Activated T-cell treated with anti-CD3 and anti-CD28 coated beads, Interleukin-2, amount 50 U/mL, for 1 hour (primary cell): ENCODE data around the gene KLRC3.
"Not testable (repeated sequence)": the region's sequence is repeated elsewhere in the genome, so short reads cannot be mapped to it uniquely, and the experiment has no call there.

Experiments
- DNase-seq: peaks from one replicate; pipeline ENCODE4 v3.0.0-alpha.2; 2020

Gene KLRC3

GRCh38 chr12:10420334-10420733 lies at the start of gene KLRC3:
Gene KLRC3, minus strand, starts transcription at chr12:10420595. Its CDS starts 45 bp downstream, at chr12:10420550.
- DNase-seq: not testable (repeated sequence)

- no peak for DNase-seq
These were observed 49.3 kb upstream of the KLRC3 start for GRCh38 chr12:10469701-10470100.

- DNase-seq: no peak
These were observed 45.9 kb upstream of the KLRC3 start for GRCh38 chr12:10466311-10466710.

- no peak for DNase-seq
These were observed 37.4 kb upstream of the KLRC3 start for GRCh38 chr12:10457760-10458159.

GRCh38 chr12:10456856-10457255 lies 36.5 kb upstream of the KLRC3 start:
- DNase-seq: no peak

- DNase-seq: no peak
These were observed 35.4 kb upstream of the KLRC3 start for GRCh38 chr12:10455766-10456165.

GRCh38 chr12:10454531-10454930 lies 34.1 kb upstream of the KLRC3 start:
- DNase-seq: no peak

GRCh38 chr12:10453156-10453555 lies 32.8 kb upstream of the KLRC3 start, which contains the start of gene KLRC1:
Gene KLRC1, minus strand, starts transcription at chr12:10453377. Its CDS starts 2,221 bp downstream, at chr12:10451156.
- DNase-seq: no peak

GRCh38 chr12:10448236-10448635 lies 27.8 kb upstream of the KLRC3 start:
- no peak for DNase-seq

- not testable (repeated sequence) for DNase-seq
These were observed 25.7 kb upstream of the KLRC3 start for GRCh38 chr12:10446052-10446451.

- not testable (repeated sequence) for DNase-seq
These were observed 20.7 kb upstream of the KLRC3 start for GRCh38 chr12:10441144-10441543.

- DNase-seq: not testable (repeated sequence)
These were observed 19.3 kb upstream of the KLRC3 start for GRCh38 chr12:10439608-10440274.

- DNase-seq: not testable (repeated sequence)
These were observed 17.2 kb upstream of the KLRC3 start for GRCh38 chr12:10437601-10438000.

GRCh38 chr12:10435816-10436215 lies 15.4 kb upstream of the KLRC3 start, which contains the start of gene KLRC2:
Gene KLRC2, minus strand, starts transcription at chr12:10436010. Its CDS starts 24 bp downstream, at chr12:10435986.
- DNase-seq: not testable (repeated sequence)

- DNase-seq: not testable (repeated sequence)
These were observed 10.2 kb upstream of the KLRC3 start for GRCh38 chr12:10430623-10431022.

- not testable (repeated sequence) for DNase-seq
These were observed 5.5 kb upstream of the KLRC3 start for GRCh38 chr12:10425938-10426337.

GRCh38 chr12:10424260-10424899 lies 4.0 kb upstream of the KLRC3 start:
- not testable (repeated sequence) for DNase-seq

- not testable (repeated sequence) for DNase-seq
These were observed 1.8 kb upstream of the KLRC3 start for GRCh38 chr12:10422159-10422558.

- no peak for DNase-seq
These were observed 11.0 kb downstream of the KLRC3 start, which contains the start of gene KLRC4 for GRCh38 chr12:10409392-10409791. Gene KLRC4, minus strand, starts transcription at chr12:10409757. Its CDS starts 182 bp downstream, at chr12:10409575.

- no peak for DNase-seq
These were observed 11.6 kb downstream of the KLRC3 start for GRCh38 chr12:10408842-10409241.

- no peak for DNase-seq
These were observed 13.7 kb downstream of the KLRC3 start for GRCh38 chr12:10406725-10407124.

- DNase-seq: no peak
These were observed 15.1 kb downstream of the KLRC3 start for GRCh38 chr12:10405294-10405693.

GRCh38 chr12:10404798-10405197 lies 15.6 kb downstream of the KLRC3 start:
- no peak for DNase-seq

GRCh38 chr12:10400829-10401228 lies 19.6 kb downstream of the KLRC3 start:
- DNase-seq: no peak
